A673 (cell line): Measurements from ENCODE around the gene HSPB7. TPM values are rescaled to one million over a fixed set of nuclear protein-coding genes. Genes with fewer than 3 reads are reported as not detected.
A peak's percentile ranks its signal among the peaks of the same experiment; 100 is the strongest.
"Not testable (repeated sequence)": the region's sequence is repeated elsewhere in the genome, so short reads cannot be mapped to it uniquely, and the experiment has no call there.

Source experiments
- BruUV-seq: library from RNA; stranded (reverse); fragments of 400-500 nt; replicated peaks from 2 replicates; lab custom pipeline; 2021; lab: Mats Ljungman, UMichigan
- CTCF ChIA-PET: fragments of 300-600 bp; sonication (Branson Sonifier 250); formaldehyde crosslinking; loops from one replicate; lab custom pipeline; 2022; ENCODE audit warnings: antibody characterized with exemption; lab: Charles Lee
- POLR2A ChIA-PET: fragments of 300-600 bp; sonication (Branson Sonifier 250); formaldehyde crosslinking; loops from one replicate; lab custom pipeline; 2022; ENCODE audit warnings: antibody characterized with exemption; ENCODE audit not compliant: low non-redundant PET; lab: Charles Lee
- DNase-seq: peaks from one replicate; pipeline ENCODE4 v3.0.0-alpha.2; 2015; ENCODE audit warnings: low spot score
- H3K27ac ChIP-seq: fragments of 200-600 bp; sonication (generic); 2 replicates; pipeline ENCODE4 v1.5.1; 2016; ENCODE audit warnings: mixed run types, low read depth, mild to moderate bottlenecking, mixed read lengths, antibody characterized with exemption, low read length; ENCODE audit not compliant: poor library complexity, severe bottlenecking
- H3K27me3 ChIP-seq: fragments of 200-600 bp; sonication (generic); replicated peaks from 2 replicates; pipeline ENCODE4 v1.6.1; 2017; ENCODE audit warnings: mixed run types, low read depth, mild to moderate bottlenecking, mixed read lengths, antibody characterized with exemption, low read length; ENCODE audit not compliant: insufficient read depth, poor library complexity
- H3K36me3 ChIP-seq: fragments of 200-600 bp; sonication (generic); 2 replicates; pipeline ENCODE4 v1.6.1; 2016; ENCODE audit warnings: mixed run types, mild to moderate bottlenecking, mixed read lengths, antibody characterized with exemption, low read length; ENCODE audit not compliant: insufficient read depth, poor library complexity, severe bottlenecking
- H3K4me1 ChIP-seq: fragments of 200-600 bp; sonication (generic); 2 replicates; pipeline ENCODE4 v1.6.1; 2017; ENCODE audit warnings: mixed run types, mild to moderate bottlenecking, mixed read lengths, antibody characterized with exemption, low read length; ENCODE audit not compliant: insufficient read depth, poor library complexity, severe bottlenecking
- H3K4me3 ChIP-seq: fragments of 200-600 bp; sonication (generic); 2 replicates; pipeline ENCODE4 v1.5.1; 2016; ENCODE audit warnings: low read depth, mixed run types, mild to moderate bottlenecking, mixed read lengths, low read length; ENCODE audit not compliant: poor library complexity, severe bottlenecking
- H3K9me3 ChIP-seq: fragments of 200-600 bp; sonication (generic); 2 replicates; pipeline ENCODE4 v1.6.1; 2016; ENCODE audit warnings: mixed run types, low read depth, mild to moderate bottlenecking, mixed read lengths, antibody characterized with exemption, low read length; ENCODE audit not compliant: poor library complexity, severe bottlenecking
- EZH2 ChIP-seq: fragments of 200-600 bp; sonication (generic); IDR thresholded peaks from 2 replicates; pipeline ENCODE4 v1.6.1; 2017; ENCODE audit warnings: borderline replicate concordance, low read depth, mild to moderate bottlenecking, mixed read lengths, antibody characterized with exemption, low read length; ENCODE audit not compliant: poor library complexity, severe bottlenecking
- intact Hi-C: fragments of 100-400 bp; cut with micrococcal nuclease; formaldehyde crosslinking; loops from one replicate; pipeline ENCODE4 v1.10.0; 2022; ENCODE audit not compliant: unreplicated experiment
- total RNA-seq: library from RNA; stranded (reverse); gene quantifications from 2 replicates; pipeline ENCODE4 v1.2.3, GENCODE V29; 2021
- TF ChIP-seq, protein P1 (sequence below): fragments of 300-800, 200-600 bp; sonication (generic); conservative IDR thresholded peaks from 2 replicates; pipeline ENCODE4 v1.5.1; 2017; ENCODE audit warnings: low read depth, mild to moderate bottlenecking, antibody characterized with exemption, low read length, moderate library complexity, mixed read lengths

The HSPB7 gene
- total RNA-seq, 1 experiment from 2014 or later = not detected

DNA sequence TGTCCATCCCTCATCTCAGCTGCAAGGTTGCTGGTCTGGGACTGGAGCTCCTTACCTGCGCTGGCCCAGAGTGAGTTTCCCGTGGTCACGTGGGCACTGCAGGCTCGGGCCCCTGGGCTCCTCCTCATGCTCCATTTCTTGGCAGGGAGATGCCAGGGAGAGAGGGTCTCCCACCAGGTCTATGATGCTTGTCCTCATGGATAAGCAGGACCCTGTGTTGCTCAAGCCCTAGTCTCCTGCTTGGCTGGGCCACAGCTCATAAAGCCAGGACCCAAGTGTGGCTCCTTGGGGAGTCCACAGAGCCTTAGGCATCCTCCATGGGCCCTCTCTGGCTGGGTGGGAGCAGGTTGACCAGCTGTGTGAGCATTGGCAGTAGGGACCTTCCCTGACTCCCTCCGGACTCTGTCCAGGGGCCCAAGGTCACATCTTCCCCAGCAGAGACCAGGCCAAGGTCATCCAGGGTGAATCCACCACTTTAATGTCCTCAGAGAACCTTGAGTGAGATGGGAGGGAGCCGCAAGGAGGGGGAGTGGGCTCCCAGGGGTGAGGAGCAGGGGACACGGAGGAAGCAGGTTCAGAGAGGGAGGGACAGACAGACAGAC, 39.6 kb upstream of the HSPB7 start:
- H3K27me3 ChIP-seq, CTCF ChIA-PET, H3K4me3 ChIP-seq, H3K9me3 ChIP-seq, DNase-seq, H3K4me1 ChIP-seq, H3K36me3 ChIP-seq, POLR2A ChIA-PET, H3K27ac ChIP-seq, BruUV-seq: not testable (repeated sequence)
- intact Hi-C loops = loop anchor here (5.0 kb wide), 1 partner anchor 255 kb away; no protein-coding TSS in a partner anchor

DNA sequence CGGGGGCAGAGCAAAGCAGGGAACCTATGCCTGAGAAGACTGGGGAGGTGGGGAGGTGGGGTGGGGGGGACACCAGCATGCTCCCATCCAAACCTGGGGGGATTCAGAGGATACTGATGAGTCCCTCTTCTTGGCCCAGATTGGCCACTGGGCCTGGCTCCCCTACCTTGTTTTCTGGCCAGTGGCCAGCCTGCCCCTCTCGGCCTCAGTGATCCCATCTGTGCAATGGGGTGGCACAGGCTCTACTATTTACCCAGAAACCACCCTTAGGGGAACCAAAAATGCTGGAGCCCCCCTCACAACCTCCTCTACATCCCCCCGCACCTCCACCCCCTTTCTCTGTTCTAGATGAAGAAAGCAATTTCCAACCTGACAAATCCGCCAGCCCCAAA, 38.7 kb upstream of the HSPB7 start:
- CTCF ChIA-PET = interaction anchor here (0.6 kb wide), 1 partner anchor 241 kb away, joined by 5 read pairs; no protein-coding TSS in a partner anchor
- BruUV-seq, H3K4me3 ChIP-seq, DNase-seq, H3K4me1 ChIP-seq, H3K27ac ChIP-seq, H3K9me3 ChIP-seq, POLR2A ChIA-PET, H3K27me3 ChIP-seq, H3K36me3 ChIP-seq: not testable (repeated sequence)
- intact Hi-C loops = loop anchor here (1.0 to 5.0 kb wide), 2 partner anchors 47 to 254 kb away; no protein-coding TSS in a partner anchor

DNA sequence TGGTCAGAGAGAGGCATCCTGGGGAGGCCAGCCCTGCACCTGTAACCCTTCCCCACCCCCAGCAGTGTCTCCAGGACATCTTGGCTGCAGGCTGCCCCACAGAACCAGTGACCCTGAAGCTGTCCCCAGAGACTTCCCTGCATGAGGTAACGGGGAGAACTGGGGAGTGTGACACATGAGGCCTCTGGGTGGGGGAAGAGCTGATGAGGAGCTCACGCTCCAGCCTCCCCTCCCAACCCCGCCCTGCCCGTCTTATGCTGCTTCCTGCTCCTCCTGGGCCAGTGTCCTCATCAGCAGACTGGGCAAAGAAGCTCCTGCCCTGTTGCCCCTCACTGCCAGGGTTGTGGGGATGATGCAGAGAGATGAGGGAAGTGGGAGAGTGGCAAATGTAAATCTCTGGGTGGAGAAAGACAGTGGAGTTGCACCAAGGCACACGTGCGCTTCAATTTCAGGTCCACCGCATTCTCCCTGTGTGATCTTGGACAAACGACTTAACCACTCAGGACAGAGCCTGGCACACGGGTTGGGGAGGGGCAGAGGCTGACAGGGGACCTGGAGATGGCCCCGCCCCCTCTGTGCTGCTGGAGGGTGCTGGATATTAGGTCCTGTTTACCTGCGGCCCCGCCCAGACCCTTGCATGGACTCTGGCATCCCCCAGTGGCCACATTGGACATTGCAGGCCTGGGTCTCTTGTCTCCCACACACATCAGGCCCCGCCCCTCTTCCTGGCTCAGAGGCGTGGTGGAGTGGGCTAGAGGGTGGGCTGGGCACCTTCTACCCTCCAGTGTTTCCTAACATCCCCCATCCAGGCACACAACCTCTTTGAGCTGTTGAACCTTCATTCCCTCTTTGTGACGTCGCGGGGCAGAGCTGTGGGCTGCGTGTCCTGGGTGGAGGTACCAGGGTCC, 38.0 kb upstream of the HSPB7 start:
- intact Hi-C loops = loop anchor here (1.0 to 5.0 kb wide), 2 partner anchors 47 to 254 kb away; no protein-coding TSS in a partner anchor
- Histone ChIP-seq H3K4me1 (no peaks in the 10 kb centered on the region), H3K27me3 (no peaks in the 10 kb centered on the region), H3K36me3 (no peaks in the 10 kb centered on the region), H3K4me3 (no peak overlapping the region), H3K9me3 (no peaks in the 10 kb centered on the region), H3K27ac (no peak overlapping the region)
- TF ChIP-seq, protein P1, sequence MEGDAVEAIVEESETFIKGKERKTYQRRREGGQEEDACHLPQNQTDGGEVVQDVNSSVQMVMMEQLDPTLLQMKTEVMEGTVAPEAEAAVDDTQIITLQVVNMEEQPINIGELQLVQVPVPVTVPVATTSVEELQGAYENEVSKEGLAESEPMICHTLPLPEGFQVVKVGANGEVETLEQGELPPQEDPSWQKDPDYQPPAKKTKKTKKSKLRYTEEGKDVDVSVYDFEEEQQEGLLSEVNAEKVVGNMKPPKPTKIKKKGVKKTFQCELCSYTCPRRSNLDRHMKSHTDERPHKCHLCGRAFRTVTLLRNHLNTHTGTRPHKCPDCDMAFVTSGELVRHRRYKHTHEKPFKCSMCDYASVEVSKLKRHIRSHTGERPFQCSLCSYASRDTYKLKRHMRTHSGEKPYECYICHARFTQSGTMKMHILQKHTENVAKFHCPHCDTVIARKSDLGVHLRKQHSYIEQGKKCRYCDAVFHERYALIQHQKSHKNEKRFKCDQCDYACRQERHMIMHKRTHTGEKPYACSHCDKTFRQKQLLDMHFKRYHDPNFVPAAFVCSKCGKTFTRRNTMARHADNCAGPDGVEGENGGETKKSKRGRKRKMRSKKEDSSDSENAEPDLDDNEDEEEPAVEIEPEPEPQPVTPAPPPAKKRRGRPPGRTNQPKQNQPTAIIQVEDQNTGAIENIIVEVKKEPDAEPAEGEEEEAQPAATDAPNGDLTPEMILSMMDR = peak; percentile 96
- no peak for TF ChIP-seq EZH2
- DNase-seq = peak; percentile 92
- ChIA-PET POLR2A (no interaction called here), CTCF (interaction anchor here (0.6 kb wide), 1 partner anchor 240 kb away, joined by 5 read pairs; no protein-coding TSS in a partner anchor)
- no TSS peak for BruUV-seq
